IMR-90 (cell line): ENCODE measurements around the gene AKT3. TPM values are rescaled to one million over a fixed set of nuclear protein-coding genes. Genes with fewer than 3 reads are reported as not detected.

ENCODE experiments used
- ATAC-seq: fragments of 200-7000 bp; cut with Tn5 transposase; 2 replicates; pipeline ENCODE4 v1.9.1; 2020; ENCODE audit warnings: low read depth, mild to moderate bottlenecking, moderate library complexity
- BruUV-seq: library from RNA; stranded (reverse); fragments of 400-500 nt; replicated peaks from 2 replicates; lab custom pipeline; 2021; lab: Mats Ljungman, UMichigan
- CTCF ChIA-PET: fragments of 300-600 bp; formaldehyde crosslinking; extraction: SDS; loops from one replicate; lab custom pipeline; 2021; ENCODE audit warnings: antibody characterized with exemption; lab: Yijun Ruan, JAX
- POLR2A ChIA-PET: fragments of 300-600 bp; sonication (Branson Sonifier 250); formaldehyde crosslinking; loops from one replicate; lab custom pipeline; 2022; ENCODE audit warnings: antibody characterized with exemption; ENCODE audit not compliant: unreplicated experiment; lab: Charles Lee
- DNase-seq: peaks from one replicate; pipeline ENCODE4 v3.0.0; 2013
- H2AFZ ChIP-seq: replicated peaks from 2 replicates; pipeline ENCODE3; 2013; ENCODE audit warnings: low read length, mild to moderate bottlenecking; ENCODE audit not compliant: poor library complexity
- H2AK5ac ChIP-seq: 2 replicates; pipeline ENCODE4 v1.6.1; 2013; ENCODE audit warnings: low read depth, low read length, inconsistent platforms
- H2AK9ac ChIP-seq: replicated peaks from 2 replicates; pipeline ENCODE3; 2013; ENCODE audit warnings: mild to moderate bottlenecking, low read depth, low read length, moderate library complexity; ENCODE audit not compliant: poor library complexity
- H2BK120ac ChIP-seq: 2 replicates; pipeline ENCODE4 v1.6.1; 2013; ENCODE audit warnings: low read depth, low read length, inconsistent platforms
- H2BK15ac ChIP-seq: 3 replicates; pipeline ENCODE4 v1.6.1; 2013; ENCODE audit warnings: low read depth, low read length, inconsistent platforms
- H2BK20ac ChIP-seq: 2 replicates; pipeline ENCODE4 v1.6.1; 2013; ENCODE audit warnings: low read depth, mild to moderate bottlenecking, inconsistent platforms, low read length, moderate library complexity
- H2BK5ac ChIP-seq: 2 replicates; pipeline ENCODE4 v1.6.1; 2013; ENCODE audit warnings: mild to moderate bottlenecking, low read depth, low read length, inconsistent platforms; ENCODE audit not compliant: poor library complexity, severe bottlenecking
- H3K14ac ChIP-seq: replicated peaks from 2 replicates; pipeline ENCODE4 v1.6.1; 2013; ENCODE audit warnings: low read depth, low read length, inconsistent platforms
- H3K18ac ChIP-seq: 2 replicates; pipeline ENCODE4 v1.6.1; 2013; ENCODE audit warnings: low read depth, low read length, control low read depth
- H3K23ac ChIP-seq: 2 replicates; pipeline ENCODE4 v1.6.1; 2013; ENCODE audit warnings: low read depth, low read length, inconsistent platforms
- H3K27ac ChIP-seq: 2 replicates; pipeline ENCODE4 v1.5.1; 2013; ENCODE audit warnings: mild to moderate bottlenecking, control low read depth, low read length; ENCODE audit not compliant: insufficient read depth
- H3K27me3 ChIP-seq: 2 replicates; pipeline ENCODE4 v1.6.1; 2013; ENCODE audit warnings: low read length; ENCODE audit not compliant: control insufficient read depth, insufficient read depth
- H3K36me3 ChIP-seq: 2 replicates; pipeline ENCODE4 v1.6.1; 2013; ENCODE audit warnings: low read length, mixed read lengths; ENCODE audit not compliant: control insufficient read depth, insufficient read depth
- H3K4ac ChIP-seq: 2 replicates; pipeline ENCODE4 v1.6.1; 2013; ENCODE audit warnings: low read depth, low read length, inconsistent platforms
- H3K4me1 ChIP-seq: 2 replicates; pipeline ENCODE4 v1.6.1; 2013; ENCODE audit warnings: low read length, mixed read lengths; ENCODE audit not compliant: control insufficient read depth, insufficient read depth
- H3K4me2 ChIP-seq: 2 replicates; pipeline ENCODE4 v1.6.1; 2013; ENCODE audit warnings: low read depth, mild to moderate bottlenecking, control low read depth, low read length, moderate library complexity
- H3K4me3 ChIP-seq: 2 replicates; pipeline ENCODE4 v1.5.1; 2013; ENCODE audit warnings: low read depth, mild to moderate bottlenecking, control low read depth, low read length, moderate library complexity; ENCODE audit not compliant: insufficient read depth
- H3K56ac ChIP-seq: 2 replicates; pipeline ENCODE4 v1.6.1; 2013; ENCODE audit warnings: low read length, inconsistent platforms; ENCODE audit not compliant: insufficient read depth; ENCODE audit errors: extremely low read depth
- H3K79me1 ChIP-seq, 2 experiments: 2 replicates each; pipeline ENCODE4 v1.6.1; 2013; ENCODE audit warnings: low read length in 2 of 2, inconsistent platforms in 1 of 2, low read depth in 1 of 2
- H3K9ac ChIP-seq: 2 replicates; pipeline ENCODE4 v1.6.1; 2013; ENCODE audit warnings: low read depth, low read length, control low read depth
- H3K9me1 ChIP-seq: 2 replicates; pipeline ENCODE4 v1.6.1; 2013; ENCODE audit warnings: low read length, inconsistent platforms; ENCODE audit not compliant: insufficient read depth
- H3K9me3 ChIP-seq: 2 replicates; pipeline ENCODE4 v1.6.1; 2013; ENCODE audit warnings: low read length; ENCODE audit not compliant: control insufficient read depth, insufficient read depth
- H4K20me1 ChIP-seq: 2 replicates; pipeline ENCODE4 v1.6.1; 2013; ENCODE audit warnings: low read length, inconsistent platforms; ENCODE audit not compliant: insufficient read depth
- H4K5ac ChIP-seq: 2 replicates; pipeline ENCODE4 v1.6.1; 2013; ENCODE audit warnings: mild to moderate bottlenecking, low read depth, low read length, control low read depth
- H4K8ac ChIP-seq, 2 experiments: 2 replicates each; pipeline ENCODE4 v1.6.1; 2013; ENCODE audit warnings: low read depth in 2 of 2, low read length in 2 of 2, control low read depth in 1 of 2, inconsistent platforms in 1 of 2
- H4K91ac ChIP-seq: 2 replicates; pipeline ENCODE4 v1.6.1; 2013; ENCODE audit warnings: low read depth, low read length, inconsistent platforms; ENCODE audit not compliant: insufficient read depth
- BHLHE40 ChIP-seq: fragments of 150-350 bp; IDR thresholded peaks from 2 replicates; pipeline ENCODE4 v1.6.1; 2016; ENCODE audit warnings: mild to moderate bottlenecking, low read depth, low read length
- CTCF ChIP-seq: conservative IDR thresholded peaks from 2 replicates; pipeline ENCODE4 v1.5.1; 2012; ENCODE audit warnings: mild to moderate bottlenecking, low read depth, low read length, improper control_type of control experiment
- FOS ChIP-seq: fragments of 150-350 bp; IDR thresholded peaks from 2 replicates; pipeline ENCODE4 v1.6.1; 2016; ENCODE audit warnings: low read depth, low read length
- MAFK ChIP-seq: IDR thresholded peaks from 2 replicates; pipeline ENCODE4 v1.6.1; 2012; ENCODE audit warnings: low read depth, low read length, improper control_type of control experiment
- MXI1 ChIP-seq: IDR thresholded peaks from 2 replicates; pipeline ENCODE4 v1.6.1; 2012; ENCODE audit warnings: low read depth, mild to moderate bottlenecking, low read length, moderate library complexity, borderline replicate concordance
- POLR2A ChIP-seq: IDR thresholded peaks from 2 replicates; pipeline ENCODE4 v1.6.1; 2012; ENCODE audit warnings: mild to moderate bottlenecking, low read depth, low read length
- RAD21 ChIP-seq: IDR thresholded peaks from 2 replicates; pipeline ENCODE4 v1.6.1; 2012; ENCODE audit warnings: low read length, improper control_type of control experiment
- RCOR1 ChIP-seq: IDR thresholded peaks from 2 replicates; pipeline ENCODE4 v1.6.1; 2012; ENCODE audit warnings: mild to moderate bottlenecking, low read length, improper control_type of control experiment; ENCODE audit not compliant: insufficient replicate concordance
- RFX5 ChIP-seq: IDR thresholded peaks from 2 replicates; pipeline ENCODE4 v1.8.0; 2012; ENCODE audit warnings: low read depth, mild to moderate bottlenecking, low read length, moderate library complexity
- SMC3 ChIP-seq: fragments of 150-350 bp; IDR thresholded peaks from 2 replicates; pipeline ENCODE4 v1.6.1; 2016; ENCODE audit warnings: low read depth, mild to moderate bottlenecking, antibody characterized with exemption, low read length, moderate library complexity
- USF2 ChIP-seq: fragments of 150-350 bp; IDR thresholded peaks from 2 replicates; pipeline ENCODE4 v1.6.1; 2017; ENCODE audit warnings: mild to moderate bottlenecking, antibody characterized with exemption, low read length, low read depth
- WGBS, 2 experiments: methylation state at CpG; one replicate each; pipeline versions ENCODE4 v1.1.5 to v1.1.7; 2013; ENCODE audit warnings: missing lambda C conversion rate in 2 of 2; ENCODE audit not compliant: insufficient read length in 1 of 2; ENCODE audit errors: extremely low coverage in 2 of 2; 5-methylcytosine and 5-hydroxymethylcytosine counted together
- dilution Hi-C: fragments of 300-500 bp; cut with HindIII; formaldehyde crosslinking; loops from one replicate; pipeline ENCODE4 v1.14.3; 2018; ENCODE audit warnings: low sequenced_read_pairs; ENCODE audit not compliant: unreplicated experiment
- in situ Hi-C: fragments of 300-500 bp; cut with MboI; formaldehyde crosslinking; loops from 3 replicates; pipeline ENCODE4 v1.14.3; 2019; ENCODE audit warnings: low sequenced_read_pairs, inconsistent platforms, mixed read lengths
- intact Hi-C: fragments of 100-400 bp; cut with micrococcal nuclease; formaldehyde crosslinking; loops from 2 replicates; pipeline ENCODE4 v1.10.0; 2022
- polyA plus RNA-seq, 3 experiments: library from polyadenylated mRNA; depleted of rRNA; stranded (reverse); fragments of >200 nt; gene quantifications; 2 replicates each; pipeline ENCODE4 v1.2.3, GENCODE V29; 2012; ENCODE audit warnings: low replicate concordance in 1 of 3
- total RNA-seq: library from RNA; depleted of rRNA; stranded (reverse); fragments of >200 nt; gene quantifications from 2 replicates; pipeline ENCODE4 v1.2.3, GENCODE V29; 2012

AKT3 gene
- total and polyA plus RNA-seq, 2 of the 4 experiments (the other 2 are of a cell fraction): 15.2 to 19.4 TPM

- BruUV-seq: no TSS peak
- Histone ChIP-seq H3K9me1 (no peaks in the 10 kb centered on the region), H3K4ac (no peak overlapping the region), H2BK20ac (no peak overlapping the region), H3K23ac (no peak overlapping the region), H2AFZ (no peak overlapping the region), H4K20me1 (no peaks in the 10 kb centered on the region), H3K27ac (no peak overlapping the region), H2AK5ac (no peak overlapping the region), H3K79me1 (peaks cover 0 to under 1% of the 10 kb centered on the region in 2 experiments; a peak in 1 of 4 replicates), H3K4me1 (no peaks in the 10 kb centered on the region), H4K91ac (no peak overlapping the region), H3K4me3 (no peak overlapping the region), H3K9me3 (no peaks in the 10 kb centered on the region), H3K18ac (no peak overlapping the region), H2AK9ac (no peak overlapping the region), H3K56ac (no peak overlapping the region), H3K4me2 (no peak overlapping the region), H2BK5ac (no peak overlapping the region), H2BK120ac (no peak overlapping the region), H2BK15ac (no peak overlapping the region), H3K14ac (no peak overlapping the region), H3K36me3 (peaks cover 4% of the 10 kb centered on the region), H4K5ac (no peak overlapping the region), H4K8ac (no peak overlapping the region), H3K9ac (no peak overlapping the region), H3K27me3 (no peaks in the 10 kb centered on the region)
- CTCF ChIA-PET: no interaction called here
- intact Hi-C loops (no loop called here), in situ Hi-C loops (no loop called here), dilution Hi-C loops (no loop called here)
- POLR2A ChIA-PET: no interaction called here
- TF ChIP-seq RAD21 (no peak), MXI1 (no peak), RCOR1 (no peak), BHLHE40 (no peak), CTCF (no peak), SMC3 (no peak), MAFK (no peak), RFX5 (no peak), USF2 (no peak), FOS (no peak), POLR2A (no peak)
- ATAC-seq (no peak), DNase-seq (no peak)
- WGBS, 2 experiments: 100% methylated on average over 1 of the region's 7 CpGs; no CpG with 5 or more reads in 1 of the 2 experiments
Measured at GRCh38 chr1:243542739-243543415, 307.2 kb downstream of the AKT3 start.
